GM12873 (cell line): ENCODE data around the gene JARID2.

ENCODE experiments used
- CTCF ChIP-seq: IDR thresholded peaks from 2 replicates; pipeline ENCODE4 v1.5.1; 2012; ENCODE audit warnings: low read depth, mild to moderate bottlenecking, moderate library complexity, low read length, control low read depth; ENCODE audit not compliant: insufficient read depth; ENCODE audit errors: missing control alignments

Gene JARID2

GRCh38 chr6:15344831-15345230 lies 99.0 kb downstream of the JARID2 start:
- TF ChIP-seq CTCF = no peak

GRCh38 chr6:15346315-15346714 lies 100.4 kb downstream of the JARID2 start:
- no peak for TF ChIP-seq CTCF

- no peak for TF ChIP-seq CTCF
These were observed 102.7 kb downstream of the JARID2 start for GRCh38 chr6:15348528-15348927.

GRCh38 chr6:15349379-15349778 lies 103.5 kb downstream of the JARID2 start:
- no peak for TF ChIP-seq CTCF

GRCh38 chr6:15350386-15351083 lies 104.7 kb downstream of the JARID2 start:
- no peak for TF ChIP-seq CTCF

- TF ChIP-seq CTCF = no peak
These were observed 105.8 kb downstream of the JARID2 start for GRCh38 chr6:15351631-15352030.

GRCh38 chr6:15352220-15352619 lies 106.4 kb downstream of the JARID2 start:
- TF ChIP-seq CTCF = no peak
